Stimulated activated CD8-positive, alpha-beta memory T cell treated with anti-CD3 and anti-CD28 coated beads, Interleukin-7, amount 100 ng/mL, for 1 hour (primary cell): ENCODE data around the gene CFAP57.
"Not testable (repeated sequence)": the region's sequence is repeated elsewhere in the genome, so short reads cannot be mapped to it uniquely, and the experiment has no call there.

Experiments used
- DNase-seq, 2 donors: peaks; one replicate each; pipeline ENCODE4 v3.0.0-alpha.2; 2020; ENCODE audit warnings: low read depth in 2 of 2

The CFAP57 gene

DNA sequence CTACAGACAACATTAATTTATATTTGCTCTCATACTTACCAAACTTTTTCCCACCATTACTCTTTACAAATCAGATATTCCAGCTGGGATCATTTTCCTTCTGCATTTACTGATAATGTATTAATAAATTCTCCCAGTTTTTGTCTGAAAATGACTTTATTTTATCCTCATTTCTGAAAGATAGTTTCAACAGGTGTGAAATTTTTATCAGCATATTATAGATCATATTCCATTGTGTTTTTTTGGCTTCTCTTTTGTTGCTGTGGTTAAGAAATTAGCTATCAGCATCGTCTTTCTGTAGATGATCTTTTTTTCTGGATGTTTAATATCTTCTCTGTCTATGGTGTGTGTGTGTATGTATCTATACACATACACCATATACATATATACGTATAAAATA lies 2.7 kb downstream of the CFAP57 start:
- no peak for DNase-seq

DNA sequence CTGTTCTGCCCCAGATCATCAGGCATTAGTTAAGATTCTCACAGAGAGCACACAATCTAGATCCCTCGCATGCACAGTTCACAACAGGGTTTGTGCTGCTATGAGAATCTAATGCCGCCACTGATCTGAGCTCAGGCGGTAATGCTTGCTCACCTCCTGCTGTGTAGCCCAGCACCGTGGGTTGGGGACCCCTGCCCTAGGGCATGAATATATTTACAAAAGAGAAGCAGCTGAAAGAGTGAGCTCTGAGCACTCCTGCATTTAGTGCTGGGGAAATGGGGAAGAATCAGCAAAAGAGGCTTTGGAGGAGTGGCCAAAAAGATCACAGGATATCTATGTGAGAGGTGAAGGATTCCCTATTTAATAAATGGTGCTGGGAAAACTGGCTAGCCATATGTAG lies 5.6 kb downstream of the CFAP57 start:
- DNase-seq, result no peak

DNA sequence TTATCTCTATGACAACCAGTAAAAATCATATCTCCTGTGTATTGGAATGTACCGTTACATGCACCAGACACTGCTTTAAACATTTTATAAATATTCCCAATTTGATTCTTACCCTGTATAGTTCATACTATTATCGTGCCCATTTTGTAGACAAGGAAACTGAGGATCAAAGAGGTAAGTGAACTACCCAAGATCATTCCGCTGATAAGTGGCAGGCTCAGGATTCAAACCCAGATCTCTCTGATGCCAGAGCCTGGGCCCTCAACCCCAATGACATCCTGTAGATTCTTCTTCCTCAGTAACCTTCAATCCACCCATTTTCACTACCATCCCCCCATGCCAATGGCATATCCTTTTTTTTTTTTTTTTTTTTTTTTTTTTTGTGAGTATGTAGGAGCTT lies 12.3 kb downstream of the CFAP57 start:
- no peak for DNase-seq

DNA sequence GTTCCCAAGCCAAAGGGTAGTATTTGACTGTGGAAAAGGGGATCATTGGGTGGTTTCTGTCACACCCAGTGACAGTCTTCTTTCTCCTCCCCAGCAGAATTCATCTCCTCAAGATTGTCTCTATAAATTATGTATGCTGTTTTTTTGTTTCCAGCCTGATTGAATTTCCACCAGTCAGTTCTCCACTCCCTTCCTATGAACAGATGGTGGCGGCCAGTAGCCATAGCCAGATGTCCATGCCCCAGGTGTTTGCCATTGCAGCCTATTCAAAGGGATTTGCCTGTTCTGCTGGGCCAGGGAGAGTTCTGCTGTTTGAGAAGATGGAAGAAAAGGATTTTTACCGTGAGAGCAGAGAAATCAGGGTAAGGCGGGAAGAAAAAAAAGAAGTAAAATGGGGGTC lies 12.9 kb downstream of the CFAP57 start:
- no peak for DNase-seq

DNA sequence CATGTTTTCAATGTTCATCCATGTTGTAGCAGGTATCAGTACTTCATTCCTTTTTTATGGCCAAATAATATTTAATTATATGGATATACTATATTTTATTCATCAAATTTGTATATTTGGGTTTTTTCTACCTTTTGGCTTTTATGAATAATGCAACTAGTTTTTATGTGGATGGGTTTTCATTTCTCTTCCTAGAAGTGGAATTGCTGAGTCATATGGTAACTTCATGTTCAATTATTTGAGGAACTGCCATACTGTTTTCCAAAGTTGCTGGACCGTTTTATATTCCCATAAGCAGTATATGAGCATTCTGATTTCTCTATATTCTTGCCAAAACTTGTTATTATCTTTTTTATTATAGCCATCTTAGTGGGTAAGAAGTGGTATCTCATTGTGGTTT lies 16.0 kb downstream of the CFAP57 start:
- DNase-seq, result no peak

DNA sequence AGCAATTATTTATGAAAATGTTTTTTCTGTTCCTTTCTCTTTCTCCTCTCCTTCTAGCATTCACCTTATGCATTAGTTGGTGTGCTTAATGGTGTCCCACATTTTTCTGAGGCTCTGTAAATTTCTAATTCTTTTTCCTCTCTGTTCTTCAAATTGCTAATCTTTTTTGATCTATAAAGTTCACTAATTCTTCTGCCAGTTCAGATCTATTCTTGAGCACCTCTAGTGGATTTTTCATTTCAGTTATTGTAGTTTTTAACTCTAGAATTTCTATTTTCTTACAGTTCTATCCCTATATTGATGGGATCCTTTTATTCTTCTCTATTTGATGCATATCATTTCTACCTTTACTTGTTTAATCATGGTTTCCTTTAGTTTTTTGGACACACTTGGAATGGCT lies 22.4 kb downstream of the CFAP57 start:
- DNase-seq, result no peak

DNA sequence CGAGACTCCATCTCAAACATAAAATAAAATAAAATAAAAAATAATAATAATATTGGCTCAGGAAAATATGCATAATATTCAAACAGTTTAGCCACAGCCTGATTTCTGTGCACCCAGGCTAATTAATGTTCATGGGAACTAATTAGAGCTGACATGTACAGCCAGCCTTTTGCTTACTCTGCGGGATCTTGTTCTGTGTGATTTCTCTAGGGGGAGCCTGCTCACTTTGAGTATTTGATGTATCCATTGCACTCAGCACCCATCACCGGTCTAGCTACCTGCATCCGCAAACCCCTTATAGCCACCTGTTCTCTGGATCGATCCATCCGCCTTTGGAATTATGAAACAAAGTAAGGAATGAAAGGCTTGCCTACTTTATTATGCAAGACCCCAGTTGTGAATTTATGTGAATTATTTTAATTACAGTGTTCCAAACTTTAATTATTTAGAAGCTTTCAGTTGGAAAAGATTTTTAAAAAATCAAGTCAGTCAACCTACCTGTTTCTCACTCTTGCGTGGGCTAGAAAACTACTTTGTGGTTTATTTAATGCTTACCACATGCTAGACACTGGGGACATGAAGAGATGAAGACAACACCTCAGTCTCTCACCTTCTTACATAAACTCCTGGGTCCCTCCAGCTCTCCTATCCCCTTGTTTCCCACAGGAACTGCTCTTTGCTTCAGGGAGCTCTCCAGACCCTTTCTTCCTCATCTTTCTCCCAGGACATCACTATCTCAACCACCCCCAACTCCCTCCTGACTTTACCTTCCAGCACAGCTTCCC lies 25.4 kb downstream of the CFAP57 start:
- DNase-seq, result no peak

DNA sequence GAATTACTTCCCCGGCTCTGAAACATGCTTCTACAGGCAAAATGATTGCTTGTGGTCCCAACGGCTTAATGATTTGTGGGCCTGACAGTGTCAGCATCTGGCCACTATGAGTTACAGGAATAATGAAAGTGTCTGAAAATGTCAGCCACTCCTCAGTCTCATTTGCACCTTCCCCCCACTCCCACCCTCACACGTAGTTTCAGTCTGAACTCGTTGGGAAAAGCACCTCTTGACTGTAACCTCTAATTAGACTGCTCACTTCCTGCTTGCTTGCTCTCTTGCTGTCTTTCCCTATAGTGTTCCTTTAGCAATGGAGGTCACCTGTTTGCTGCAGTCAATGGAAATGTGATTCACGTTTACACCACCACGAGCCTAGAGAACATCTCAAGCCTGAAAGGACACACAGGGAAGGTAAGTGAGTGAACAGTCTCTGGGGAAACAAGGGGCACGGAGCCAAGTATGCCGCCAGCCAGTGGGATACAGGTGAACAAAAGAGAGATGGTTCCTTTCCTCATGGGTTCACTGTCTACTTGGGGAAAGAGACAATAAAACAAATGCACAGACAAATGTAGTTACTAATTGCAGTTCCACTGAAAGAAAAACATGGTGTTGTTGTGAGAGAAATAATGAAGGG lies 27.1 kb downstream of the CFAP57 start:
- no peak for DNase-seq

DNA sequence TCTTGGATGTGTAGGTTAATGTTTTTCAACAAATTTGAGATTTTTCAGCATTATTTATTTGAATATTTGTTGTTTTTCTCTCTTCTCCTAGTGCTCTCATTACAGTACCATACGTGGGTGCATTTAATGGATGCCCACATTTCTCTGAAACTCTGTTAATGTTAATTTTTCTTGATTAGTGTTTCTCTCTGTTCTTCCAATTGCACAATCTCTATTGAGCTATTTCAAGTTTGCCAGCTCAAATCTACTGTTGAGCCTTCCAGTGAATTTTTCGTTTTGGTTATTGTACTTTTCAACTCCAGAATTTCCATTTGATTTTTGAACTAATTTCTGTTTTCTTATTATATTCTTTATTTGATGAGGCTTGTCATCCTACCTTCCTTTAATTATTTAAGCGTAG lies 31.7 kb downstream of the CFAP57 start:
- DNase-seq, result no peak

DNA sequence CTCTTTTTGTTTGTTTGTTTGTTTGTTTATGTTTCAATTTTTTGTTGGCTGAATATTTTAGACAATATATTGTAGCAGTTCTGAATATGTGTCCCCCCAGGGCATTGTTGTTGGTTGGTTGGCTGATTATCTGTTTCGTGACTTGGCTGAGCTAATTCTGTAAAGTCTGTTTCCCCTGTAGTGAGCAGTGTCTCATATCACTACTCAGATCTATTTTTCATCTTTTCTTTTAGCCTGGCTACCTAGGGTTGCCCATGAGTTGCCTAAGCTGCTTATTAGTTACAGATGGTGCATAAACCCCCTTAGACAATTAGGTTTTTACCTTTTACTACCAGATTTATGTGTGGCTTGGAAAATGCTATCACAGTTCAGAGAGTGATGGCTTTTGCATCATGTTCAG lies 32.3 kb downstream of the CFAP57 start:
- DNase-seq, result no peak

DNA sequence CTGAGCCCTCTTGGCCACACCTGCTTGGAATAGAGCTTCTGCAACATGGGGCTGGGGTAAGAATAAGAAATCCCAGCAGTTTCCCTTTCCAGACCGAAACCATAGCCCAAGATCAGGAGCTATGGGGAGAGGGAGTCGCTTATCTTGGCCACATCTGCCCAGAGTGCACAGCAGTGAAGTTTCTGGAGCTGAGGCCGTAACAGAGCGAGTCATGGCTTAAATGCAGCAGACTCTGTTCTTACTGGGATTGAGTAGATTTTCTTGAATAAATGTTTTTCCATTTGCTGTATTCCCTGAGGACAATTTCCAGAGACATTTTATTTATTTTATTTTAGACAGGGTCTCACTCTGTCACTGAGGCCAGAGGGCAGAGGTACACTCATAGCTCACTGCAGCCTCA lies 33.5 kb downstream of the CFAP57 start:
- no peak for DNase-seq

DNA sequence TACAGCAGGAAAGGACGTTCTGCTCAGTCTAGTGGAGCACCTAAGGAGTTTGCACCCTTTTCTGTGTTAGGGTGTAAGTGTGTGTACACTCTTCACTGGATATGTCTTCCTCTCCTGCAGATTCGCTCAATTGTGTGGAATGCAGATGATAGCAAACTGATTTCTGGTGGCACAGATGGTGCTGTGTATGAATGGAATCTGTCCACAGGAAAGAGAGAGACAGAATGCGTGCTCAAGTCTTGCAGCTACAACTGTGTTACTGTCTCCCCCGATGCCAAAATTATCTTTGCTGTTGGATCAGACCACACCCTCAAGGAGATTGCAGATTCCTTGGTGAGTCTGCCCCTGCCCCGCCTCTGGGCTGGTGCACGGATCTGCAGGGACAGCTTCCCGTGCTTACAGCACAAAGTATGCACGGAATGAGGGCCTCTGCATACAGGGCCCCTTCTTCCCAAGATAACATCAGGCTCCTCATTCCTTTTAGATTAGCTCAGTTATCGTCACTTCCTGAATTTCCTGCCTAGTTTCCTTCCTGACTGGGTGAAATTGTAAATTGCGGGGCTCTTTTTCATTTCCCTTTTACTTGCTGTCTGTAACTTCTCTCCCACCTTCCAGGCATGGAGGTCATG lies 34.6 kb downstream of the CFAP57 start:
- DNase-seq, result no peak

DNA sequence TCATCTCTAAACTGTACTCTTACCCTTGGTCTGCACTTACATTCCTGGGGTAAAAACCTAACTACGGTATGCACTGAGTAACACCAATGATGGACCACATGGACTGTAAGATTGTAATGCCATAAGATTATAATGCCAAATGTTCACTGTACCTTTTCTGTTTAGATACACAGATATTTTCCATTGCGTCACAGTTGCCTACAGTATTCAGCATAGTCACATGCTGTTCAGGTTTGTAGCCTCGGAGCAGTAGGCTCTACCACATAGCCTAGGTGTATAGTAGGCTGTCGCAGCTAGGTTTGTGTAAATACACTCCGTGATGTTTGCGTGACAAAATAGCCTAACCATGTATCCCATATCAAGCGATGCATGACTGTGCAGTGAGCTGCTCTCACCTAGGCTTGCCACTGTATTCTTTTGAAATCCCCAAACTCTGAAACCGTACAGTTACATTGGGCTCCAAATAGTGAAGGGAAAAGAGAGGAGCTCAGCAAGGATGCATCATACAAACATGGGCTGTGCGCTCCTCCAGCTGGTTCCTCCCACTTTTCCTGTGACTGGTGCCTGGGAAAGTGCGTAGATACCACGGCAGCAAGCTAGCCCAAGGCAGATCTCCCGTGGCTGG lies 35.2 kb downstream of the CFAP57 start:
- no peak for DNase-seq

DNA sequence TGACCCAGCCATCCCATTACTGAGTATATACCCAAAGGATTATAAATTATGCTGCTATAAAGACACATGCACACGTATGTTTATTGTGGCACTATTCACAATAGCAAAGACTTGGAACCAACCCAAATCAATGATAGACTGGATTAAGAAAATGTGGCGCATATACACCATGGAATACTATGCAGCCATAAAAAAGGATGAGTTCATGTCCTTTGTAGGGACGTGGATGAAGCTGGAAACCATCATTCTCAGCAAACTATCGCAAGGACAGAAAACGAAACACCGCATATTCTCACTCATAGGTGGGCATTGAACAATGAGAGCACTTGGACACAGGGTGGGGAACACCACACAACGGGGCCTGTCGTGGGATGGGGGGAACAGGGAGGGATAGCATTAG lies 36.1 kb downstream of the CFAP57 start:
- DNase-seq, result not testable (repeated sequence)

DNA sequence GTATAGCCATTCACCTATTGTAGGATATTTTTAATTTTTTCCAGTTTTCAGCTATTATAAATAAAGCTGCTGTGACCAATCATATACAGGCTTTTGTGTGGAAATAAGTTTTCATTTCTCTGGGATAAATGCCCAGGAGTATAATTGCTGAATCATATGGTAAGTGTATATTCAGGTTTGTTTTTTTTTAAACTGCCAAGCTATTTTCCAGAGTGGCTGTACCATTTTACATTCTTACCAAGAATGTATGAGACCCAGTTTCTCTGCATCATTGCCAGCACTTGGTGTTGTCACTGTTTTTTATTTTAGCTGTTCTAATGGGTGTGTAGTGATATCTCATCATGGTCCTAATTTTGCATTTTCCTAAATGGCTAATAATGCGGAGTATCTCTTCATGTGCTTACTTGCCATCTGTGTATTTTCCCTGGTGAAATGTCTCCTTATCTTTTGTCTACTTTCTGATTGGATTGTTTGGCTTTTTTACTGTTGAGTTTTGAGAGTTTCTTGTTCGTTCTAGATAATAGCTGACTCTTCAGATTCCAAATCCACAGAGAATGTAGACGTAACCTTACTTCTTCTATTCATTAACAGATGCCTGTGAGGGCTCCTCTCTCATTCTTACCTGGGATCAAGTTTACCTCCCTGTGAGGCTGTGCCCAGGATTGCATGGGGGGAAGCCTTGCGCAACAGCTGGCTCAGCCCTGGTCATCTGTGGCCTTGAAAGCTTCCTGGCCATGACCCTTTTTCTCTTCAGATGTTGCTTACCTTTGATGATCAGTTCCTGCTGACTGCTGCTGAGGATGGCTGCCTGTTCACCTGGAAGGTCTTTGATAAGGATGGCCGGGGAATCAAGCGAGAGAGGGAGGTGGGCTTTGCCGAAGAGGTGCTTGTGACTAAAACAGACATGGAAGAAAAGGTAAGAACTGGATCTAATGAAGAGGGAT lies 42.6 kb downstream of the CFAP57 start:
- no peak for DNase-seq

DNA sequence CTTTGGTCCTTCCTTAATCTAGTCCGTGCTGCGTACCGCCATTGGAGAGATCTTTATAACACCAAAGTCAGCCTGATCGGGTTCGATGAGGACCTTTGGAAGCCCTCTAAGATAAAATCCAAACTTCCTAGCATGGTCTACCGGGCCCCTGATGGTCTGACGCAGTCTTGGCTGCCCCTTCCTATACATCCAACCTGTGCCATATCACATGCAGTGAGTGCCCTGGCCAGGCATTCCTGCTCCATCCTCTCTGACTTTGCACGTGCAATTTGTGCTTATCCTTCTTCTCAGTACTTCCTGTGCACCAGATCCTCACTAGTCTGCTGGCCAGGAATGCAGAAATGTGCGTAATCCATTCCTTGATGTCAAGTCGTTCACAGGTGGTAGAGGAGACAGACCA lies 45.6 kb downstream of the CFAP57 start:
- DNase-seq, result no peak

DNA sequence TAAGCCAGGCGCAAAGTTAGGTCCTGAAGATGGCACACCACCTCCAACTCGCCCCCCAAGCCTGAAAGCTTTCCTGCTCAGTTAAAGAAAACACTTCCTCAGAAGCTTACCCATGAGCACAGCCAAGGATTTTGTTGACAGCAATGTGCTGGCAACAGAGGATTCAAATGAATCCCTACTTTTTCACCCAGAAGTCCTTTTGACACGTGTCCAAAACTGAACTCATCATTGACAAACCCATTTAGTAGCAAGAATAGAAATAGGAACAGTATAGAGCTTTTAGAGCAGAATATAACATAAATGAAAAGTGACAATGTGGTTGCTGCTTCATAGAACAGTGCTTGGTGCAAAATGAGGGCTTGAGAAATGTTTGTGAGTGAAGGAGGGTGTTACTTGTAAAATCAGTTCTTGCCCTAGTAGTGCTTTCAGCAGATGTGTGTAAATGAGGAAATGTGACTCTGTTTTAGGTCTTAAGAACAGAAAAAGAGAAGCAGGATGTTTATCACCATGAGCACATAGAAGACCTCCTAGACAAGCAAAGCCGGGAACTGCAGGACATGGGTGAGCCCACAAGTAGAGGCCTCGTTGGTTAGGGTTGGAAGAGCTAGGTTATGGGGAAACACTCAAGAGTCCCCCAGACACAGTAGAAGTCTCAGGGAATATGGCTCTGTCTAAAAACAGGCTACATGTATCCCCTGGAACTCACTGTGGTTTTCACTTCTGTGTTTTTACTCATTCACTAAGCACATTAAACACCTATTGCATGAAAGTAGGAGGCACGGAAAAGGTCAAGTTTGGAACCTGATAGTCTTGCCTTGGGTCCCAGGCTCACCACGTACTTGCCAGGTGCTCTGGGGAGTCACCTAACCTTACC lies 49.0 kb downstream of the CFAP57 start:
- no peak for DNase-seq

DNA sequence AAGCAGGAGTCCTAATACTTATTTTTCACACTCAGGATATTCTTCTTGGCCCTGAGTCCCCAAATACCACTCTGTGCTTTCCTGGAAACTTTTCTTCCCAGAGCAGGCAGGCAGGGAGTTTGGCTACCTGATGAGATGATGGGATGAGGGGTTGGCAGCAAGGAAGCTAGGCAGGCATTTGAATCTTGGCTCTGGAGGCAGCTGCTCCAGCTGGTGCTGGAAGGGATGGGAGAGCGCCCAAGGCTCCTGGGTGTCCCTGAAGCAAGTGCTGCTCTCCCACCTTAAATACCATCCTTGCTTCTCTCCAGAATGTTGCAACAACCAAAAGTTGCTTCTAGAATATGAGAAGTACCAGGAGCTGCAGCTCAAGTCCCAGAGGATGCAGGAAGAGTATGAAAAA lies 49.7 kb downstream of the CFAP57 start:
- no peak for DNase-seq

DNA sequence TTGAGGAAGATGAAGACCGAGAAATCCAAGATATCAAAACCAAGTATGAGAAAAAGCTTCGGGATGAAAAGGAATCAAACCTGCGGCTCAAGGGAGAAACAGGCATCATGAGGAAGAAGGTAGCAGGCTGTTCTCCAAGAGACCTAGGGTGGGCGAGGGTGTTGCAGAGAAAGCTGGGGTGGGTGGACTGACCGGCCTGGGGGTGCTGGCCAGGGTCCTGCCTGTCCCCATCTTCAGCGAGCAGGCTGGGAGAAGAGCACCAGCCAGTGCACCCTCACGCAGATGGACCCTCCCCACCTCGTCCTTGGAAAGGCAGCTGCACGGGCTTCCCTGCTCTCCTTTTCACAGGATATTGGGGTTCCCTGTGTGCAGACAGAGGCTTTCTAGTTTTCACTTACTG lies 50.7 kb downstream of the CFAP57 start:
- no peak for DNase-seq

DNA sequence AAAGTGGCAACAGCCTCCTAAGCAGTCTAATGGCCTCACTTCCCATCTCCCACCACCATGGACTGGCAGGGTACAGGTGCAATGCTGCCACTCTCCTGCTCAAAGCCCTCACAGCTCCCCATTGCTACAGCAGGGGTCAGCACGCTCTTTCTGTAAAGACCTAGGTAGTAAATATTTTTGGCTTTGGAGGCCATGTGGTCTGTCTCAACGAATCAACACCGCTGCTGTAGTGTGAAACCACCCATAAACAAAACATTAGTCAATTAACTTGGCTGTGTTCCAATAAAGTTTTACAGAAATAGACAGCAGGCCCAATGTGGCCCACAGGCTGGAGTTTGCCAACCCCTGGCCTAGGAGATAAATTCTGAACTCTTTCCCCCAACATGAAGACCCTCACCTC lies 53.0 kb downstream of the CFAP57 start:
- no peak for DNase-seq
